Measurements from ENCODE around the gene UNKL.
A peak's percentile ranks its signal among the peaks of the same experiment; 100 is the strongest.

Gene UNKL

DNA sequence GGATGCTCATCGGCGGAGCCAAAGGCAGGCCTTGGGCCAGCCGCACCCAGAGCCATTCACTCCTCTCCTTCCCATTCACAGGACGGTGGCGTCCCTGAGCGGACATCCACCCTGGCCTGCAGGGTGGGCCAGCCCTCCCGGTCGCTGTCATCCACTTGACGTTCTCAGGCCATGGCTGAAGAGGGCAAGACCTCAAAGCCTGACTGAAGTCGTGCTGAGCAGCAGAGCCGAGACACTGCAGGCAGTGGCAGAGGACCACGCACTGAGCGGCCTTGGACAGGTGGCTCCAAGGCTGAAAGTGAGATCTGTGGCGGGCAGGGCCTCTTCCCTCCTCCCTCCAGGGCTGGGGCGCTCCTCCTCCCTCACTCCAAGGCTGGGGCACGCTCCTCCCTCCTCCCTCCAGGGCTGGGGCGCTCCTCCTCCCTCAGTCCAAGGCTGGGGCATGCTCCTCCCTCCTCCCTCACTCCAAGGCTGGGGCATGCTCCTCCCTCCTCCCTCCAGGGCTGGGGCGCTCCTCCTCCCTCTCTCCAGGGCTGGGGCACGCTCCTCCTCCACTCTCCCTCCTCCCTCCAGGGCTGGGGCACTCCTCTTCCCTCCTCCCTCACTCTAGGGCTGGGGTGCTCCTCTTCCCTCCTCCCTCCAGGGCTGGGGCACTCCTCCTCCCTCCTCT is 38.6 kb downstream of the UNKL start:
- no peak for DNase-seq (ENCODE audit: low spot score)

GRCh38 chr16:1375298-1375640 is 39.2 kb downstream of the UNKL start:
- DNase-seq (ENCODE audit: low spot score): no peak

DNA sequence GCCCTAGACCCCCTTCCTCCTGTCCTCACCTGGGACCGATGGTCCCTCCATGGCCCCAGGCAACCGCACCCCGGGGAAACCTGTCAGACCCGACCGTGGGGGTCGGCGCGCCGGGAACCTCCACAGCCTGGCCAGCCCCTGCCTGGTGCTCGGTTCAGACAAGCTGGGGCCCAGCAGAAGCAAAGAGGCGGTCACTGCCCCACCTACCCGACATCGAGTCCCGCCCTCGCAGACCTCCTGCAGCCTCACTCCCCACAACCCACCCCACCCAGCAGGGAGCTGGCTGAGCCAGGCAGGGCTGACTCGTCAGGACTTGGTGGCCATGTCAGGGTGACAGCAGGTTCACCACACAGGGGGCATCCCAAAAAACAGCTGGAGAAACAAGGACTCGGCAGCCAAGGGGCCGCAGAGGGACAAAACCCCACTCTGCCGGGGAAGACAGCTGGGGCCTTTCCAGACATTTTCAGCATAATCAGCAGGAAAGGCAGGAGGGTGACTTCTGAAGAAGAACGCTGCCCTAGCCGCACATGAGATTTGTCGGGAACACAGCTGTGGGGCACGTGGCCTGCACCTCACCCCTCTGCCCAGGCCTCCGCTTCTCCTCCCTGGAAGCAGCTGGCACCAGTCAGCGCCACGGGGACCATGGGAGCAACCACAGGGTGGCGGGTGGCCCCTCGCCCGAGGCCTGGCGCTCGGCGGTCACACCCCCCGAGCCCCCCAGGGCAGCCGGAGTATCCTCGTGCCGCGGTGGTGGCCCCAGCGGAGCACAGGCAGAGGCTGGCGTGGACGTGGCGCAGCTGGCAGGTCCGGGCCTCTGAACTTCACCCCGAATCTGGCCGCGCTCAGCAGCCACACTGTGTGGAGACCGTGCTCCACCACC is 39.8 kb downstream of the UNKL start:
- DNase-seq (ENCODE audit: low spot score): no peak

- DNase-seq (ENCODE audit: low spot score): no peak
Measured at GRCh38 chr16:1372292-1372950, 42.1 kb downstream of the UNKL start.

- DNase-seq (ENCODE audit: low spot score): no peak
Measured at GRCh38 chr16:1371054-1371978, 43.2 kb downstream of the UNKL start.

DNA sequence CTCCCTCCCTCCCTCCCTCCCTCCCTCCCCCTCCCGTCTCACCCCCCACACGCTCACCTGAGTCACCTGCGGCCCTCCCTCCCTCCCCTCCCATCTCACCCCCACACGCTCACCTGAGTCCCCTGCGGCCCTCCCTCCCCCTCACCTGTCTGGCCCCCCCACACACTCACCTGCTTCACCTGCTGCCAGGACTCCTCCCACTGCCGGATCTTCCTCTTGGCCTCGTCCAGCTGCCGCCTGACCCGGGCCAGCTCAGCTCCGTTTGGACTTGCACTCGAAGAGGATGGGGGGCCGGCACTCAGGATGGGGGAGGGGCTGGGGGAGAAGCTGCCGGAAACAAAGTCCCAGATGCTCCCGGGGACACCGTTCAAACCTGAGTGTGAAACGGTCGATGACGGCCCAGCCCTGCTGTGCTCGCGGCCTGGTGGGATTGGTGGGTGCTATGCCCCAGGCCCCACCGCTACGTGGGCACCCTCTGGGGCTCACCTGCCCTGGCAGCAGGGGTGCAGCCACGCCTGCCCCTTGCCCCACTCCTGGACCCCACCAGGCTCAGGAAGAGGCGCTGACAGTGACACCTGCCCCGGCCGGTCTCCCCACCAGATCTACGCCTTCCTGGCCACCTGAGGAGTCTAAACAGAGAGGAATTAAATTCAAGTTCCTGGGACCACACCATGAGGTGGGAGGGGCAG is 46.9 kb downstream of the UNKL start:
- no peak for DNase-seq (ENCODE audit: low spot score)

- DNase-seq (ENCODE audit: low spot score): no peak
Measured at GRCh38 chr16:1366712-1367299, 47.7 kb downstream of the UNKL start.

DNA sequence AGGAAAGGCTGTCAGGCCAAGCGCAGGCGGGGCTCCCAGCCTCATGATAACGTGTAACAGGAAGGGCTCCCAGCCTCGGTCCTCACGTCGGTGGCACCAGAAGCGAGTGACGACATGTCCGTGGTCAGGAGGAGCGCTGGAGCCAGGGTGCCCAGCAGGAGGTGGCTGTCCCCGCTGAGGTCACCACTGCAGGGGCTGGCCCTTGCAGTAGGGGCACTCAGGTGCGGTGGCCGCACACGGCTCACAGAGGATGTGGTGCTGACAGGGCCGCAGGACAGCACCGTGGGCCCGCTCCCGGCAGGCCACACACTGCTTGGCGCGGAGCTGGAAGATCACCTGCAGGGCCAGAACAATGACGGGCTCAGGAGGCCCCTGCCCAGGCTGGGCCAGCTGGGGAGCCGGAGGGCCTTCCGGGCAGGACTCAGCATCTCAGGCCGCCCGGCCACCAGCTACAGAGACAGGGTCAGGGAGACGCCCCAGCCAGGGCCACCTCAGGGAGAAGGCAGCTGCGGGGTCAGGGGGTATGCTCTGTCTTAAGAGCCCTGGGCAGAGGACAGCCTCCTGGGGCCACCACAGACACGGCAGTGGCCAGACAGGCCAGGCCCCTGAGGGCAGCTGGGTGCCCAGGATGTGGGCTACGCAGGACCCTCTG is 48.3 kb downstream of the UNKL start:
- no peak for DNase-seq (ENCODE audit: low spot score)

- DNase-seq (ENCODE audit: low spot score): no peak
Measured at GRCh38 chr16:1364510-1364909, 50.0 kb downstream of the UNKL start.

DNA sequence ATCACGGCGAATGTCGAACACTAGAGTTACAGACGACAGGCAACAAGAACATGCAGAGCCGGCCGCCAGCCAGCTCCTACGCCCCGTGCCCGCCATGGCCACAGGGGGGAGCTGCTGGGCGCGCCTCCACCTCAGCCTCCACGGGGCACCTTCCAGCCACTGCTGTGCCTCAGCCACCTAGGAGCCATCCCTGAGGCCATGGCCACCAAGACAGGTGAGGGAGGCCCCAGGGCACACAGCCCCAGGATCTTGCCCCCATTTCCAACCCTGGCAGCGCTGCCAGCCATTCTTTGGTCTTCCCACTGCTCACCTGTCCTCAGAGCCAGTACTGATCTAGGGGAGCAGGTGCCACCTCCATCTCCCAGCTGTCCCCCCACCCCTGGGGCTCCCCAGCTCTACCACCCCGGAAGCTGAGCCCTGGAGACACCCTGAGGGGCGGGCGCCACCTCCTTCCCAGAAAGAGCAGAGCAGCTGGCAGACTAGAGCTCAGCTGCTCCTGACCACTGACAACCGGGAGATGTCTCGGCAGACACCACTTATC is 50.9 kb downstream of the UNKL start:
- DNase-seq (ENCODE audit: low spot score): peak; percentile 45

GRCh38 chr16:1362807-1363206 is 51.7 kb downstream of the UNKL start:
- no peak for DNase-seq (ENCODE audit: low spot score)

DNA sequence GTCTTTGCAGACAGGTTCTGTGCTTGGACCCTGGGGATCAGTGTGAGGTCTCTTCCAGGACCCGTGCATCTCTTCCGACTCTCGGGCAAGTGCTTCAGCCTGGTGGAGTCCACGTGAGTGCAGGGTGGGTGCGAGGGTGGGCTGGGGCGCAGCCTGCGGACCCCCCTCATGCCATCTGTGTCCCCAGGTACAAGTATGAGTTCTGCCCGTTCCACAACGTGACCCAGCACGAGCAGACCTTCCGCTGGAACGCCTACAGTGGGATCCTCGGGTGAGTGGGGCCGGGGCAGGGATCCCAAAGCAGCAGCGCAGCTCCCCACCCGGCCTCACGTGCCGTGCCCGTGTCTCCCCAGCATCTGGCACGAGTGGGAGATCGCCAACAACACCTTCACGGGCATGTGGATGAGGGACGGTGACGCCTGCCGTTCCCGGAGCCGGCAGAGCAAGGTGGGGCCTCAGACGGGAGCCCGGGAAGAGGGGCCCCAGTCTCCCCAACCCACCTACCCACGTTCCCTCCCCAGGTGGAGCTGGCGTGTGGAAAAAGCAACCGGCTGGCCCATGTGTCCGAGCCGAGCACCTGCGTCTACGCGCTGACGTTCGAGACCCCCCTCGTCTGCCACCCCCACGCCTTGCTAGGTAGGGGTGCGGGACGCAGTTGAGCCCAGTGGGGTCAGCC is 52.7 kb downstream of the UNKL start:
- no peak for DNase-seq (ENCODE audit: low spot score)

GRCh38 chr16:1357906-1358566 is 56.5 kb downstream of the UNKL start:
- no peak for DNase-seq (ENCODE audit: low spot score)

DNA sequence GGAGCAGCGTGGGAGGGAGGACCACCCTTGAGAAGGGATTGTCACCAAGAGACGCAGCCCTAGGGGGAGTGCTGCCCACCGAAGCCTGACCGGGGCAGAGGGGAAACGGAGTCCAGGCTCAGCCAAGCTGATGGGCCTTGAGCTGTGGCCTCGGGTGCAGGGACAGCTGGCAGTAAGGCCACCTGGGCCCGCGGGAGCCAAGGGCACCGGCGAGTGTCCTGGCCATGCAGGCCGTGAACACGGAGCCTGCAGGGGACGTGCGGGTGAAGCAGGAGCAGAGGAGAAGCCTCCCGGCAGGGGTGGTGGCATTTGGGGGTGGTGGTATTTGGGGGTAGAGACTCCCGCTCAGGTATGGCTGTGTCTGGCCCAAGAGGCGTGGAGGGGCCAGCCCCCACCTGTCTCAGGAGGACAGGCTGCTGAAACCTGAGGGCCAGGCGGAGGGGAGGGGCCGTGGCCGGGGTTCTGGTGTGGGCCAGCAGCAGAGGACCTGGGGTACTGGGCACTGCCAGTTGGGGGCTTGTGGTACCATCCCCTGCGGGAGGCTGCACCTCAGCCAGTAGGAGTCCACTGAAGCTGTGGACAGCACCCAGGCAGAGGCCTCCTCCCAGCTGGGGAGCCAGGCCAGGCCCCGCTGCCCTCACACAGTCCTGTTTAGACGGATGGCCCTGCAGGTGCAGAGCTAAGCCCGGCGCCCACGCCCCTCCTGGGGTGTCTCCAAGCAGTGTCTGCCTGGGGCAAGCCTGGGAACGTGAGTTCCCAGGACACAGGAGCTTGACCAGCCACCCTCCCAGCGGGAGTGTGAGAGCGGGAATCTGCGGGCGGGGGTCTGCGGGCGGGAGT is 58.2 kb downstream of the UNKL start:
- DNase-seq (ENCODE audit: low spot score): no peak

- DNase-seq (ENCODE audit: low spot score): no peak
Measured at GRCh38 chr16:1355591-1355990, 58.9 kb downstream of the UNKL start.

DNA sequence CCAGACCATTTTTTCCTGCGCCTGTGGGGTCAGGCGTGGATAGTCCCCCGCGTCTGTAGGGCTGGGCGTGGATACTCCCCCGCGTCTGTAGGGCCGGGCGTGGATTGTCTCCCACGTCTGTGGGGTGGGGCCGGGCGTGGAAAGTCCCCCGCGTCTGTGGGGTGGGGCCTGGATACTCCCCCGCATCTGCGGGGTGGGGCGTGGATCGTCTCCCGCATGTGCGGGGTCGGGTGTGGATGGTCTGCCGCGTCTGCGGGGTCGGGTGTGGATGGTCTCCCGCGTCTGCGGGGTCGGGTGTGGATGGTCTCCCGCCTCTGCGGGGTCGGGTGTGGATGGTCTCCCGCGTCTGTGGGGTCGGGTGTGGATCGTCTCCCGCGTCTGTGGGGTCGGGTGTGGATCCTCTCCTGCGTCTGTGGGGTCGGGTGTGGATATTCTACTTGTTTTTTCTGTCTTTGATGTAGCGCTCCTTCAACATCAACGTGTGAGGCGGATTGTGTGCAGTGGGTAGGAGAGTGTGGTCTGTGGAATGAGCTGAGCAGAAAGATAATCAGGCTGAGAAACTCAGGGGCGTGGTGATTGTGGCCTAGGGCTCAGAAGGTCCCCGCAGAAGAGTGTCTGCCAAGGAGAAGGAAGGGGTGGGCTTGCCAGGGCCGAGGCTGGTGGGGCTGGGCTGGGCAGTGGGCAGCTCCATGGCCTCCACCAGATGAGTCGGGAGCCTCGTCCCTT is 59.5 kb downstream of the UNKL start:
- no peak for DNase-seq (ENCODE audit: low spot score)

- peak; percentile 83 for DNase-seq (ENCODE audit: low spot score)
Measured at GRCh38 chr16:1351582-1352362, 62.7 kb downstream of the UNKL start, which contains the start of the genes GNPTG and TSR3. TSS of gene GNPTG (plus strand) at chr16:1351931. CDS start at chr16:1351966, 35 bp downstream. TSS of gene TSR3 (minus strand) at chr16:1351878. CDS start at chr16:1351804, 74 bp downstream.

Measured in kidney capillary endothelial cell (primary cell).